SH-SY5Y (cell line): ENCODE results near the gene RALGAPA2.

ENCODE experiments used
- GATA2 ChIP-seq: IDR thresholded peaks from 2 replicates; pipeline ENCODE4 v1.6.1; 2011; ENCODE audit warnings: mild to moderate bottlenecking, low read depth, low read length
- GATA3 ChIP-seq: IDR thresholded peaks from 2 replicates; pipeline ENCODE4 v1.6.1; 2011; ENCODE audit warnings: low read depth, mild to moderate bottlenecking, low read length, moderate library complexity

DNA sequence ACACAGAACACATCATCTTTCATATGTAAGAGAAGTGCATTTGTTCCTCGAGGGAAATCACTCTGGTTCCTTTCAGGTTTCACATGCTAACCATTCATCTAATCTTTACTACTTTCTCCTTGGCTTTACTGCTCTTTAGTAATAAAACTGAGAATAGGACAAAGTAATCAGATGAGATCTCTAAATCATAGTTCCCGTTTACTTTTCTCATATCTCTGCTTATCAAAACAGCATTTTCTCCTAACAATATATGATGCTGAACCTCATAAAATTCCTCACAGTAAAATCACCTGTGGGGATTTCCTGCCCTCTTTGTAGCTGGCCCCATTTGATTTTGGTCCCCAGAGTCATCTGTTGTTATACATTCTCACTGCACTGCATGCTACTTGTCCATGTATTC, 100.2 kb downstream of the RALGAPA2 start:
- no peak for TF ChIP-seq GATA2
- no peak for TF ChIP-seq GATA3
